ENCODE results near the gene ADK. TPM values are rescaled to one million over a fixed set of nuclear protein-coding genes. Genes with fewer than 3 reads are reported as not detected.
A peak's percentile ranks its signal among the peaks of the same experiment; 100 is the strongest.

Gene ADK
- total and polyA plus RNA-seq, 2 of the 13 experiments (the other 11 are each of a cell fraction or from before 2014, with no cell fraction given): 48.6 to 79.1 TPM

DNA sequence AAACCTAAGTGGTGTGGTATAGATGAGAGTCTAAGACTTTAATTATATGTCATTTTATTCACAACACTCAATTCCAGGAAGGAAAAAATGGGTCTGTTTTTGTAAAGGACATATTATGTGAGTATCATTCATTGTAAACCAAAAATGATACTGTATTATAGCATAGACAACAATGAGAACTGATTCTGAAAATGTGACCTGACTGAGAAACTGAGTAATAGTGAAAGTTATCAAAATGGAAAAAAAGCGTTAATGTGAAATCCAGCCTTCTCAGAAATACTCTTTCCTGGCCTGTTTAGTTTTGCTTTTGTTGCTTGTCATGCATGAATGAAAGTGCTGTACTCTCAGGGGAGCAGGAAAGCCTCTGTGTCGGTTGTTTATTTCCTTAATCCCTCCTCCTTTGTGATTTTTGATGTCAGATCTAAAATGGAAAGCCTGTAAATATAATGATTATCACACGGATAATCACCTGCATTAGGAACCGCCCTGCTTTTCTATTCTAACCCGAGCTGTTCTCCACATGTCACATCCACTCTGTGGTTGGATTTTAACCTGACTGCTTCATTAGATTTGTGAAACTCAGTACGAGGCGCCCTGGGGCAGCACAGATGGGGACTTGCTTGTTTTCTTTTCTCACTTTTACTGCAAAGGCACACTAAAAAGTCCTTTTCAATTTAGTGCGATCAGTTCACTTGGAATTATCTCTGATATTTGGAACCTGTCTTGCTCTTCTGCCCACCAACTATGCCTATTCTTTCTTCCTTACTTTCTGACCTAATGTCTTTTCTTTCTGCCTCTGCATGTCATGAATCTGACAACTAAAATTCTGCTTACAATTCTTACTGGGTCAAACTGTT is 434.4 kb downstream of the ADK start:
- no peak overlapping the region for H2AFZ ChIP-seq (ENCODE audit: low read length)
- DNase-seq (ENCODE audit: low spot score): no peak
- POLR2A ChIA-PET: no interaction called here

More for the DNA sequence above, 434.4 kb downstream of the ADK start:
- H3K4me1 ChIP-seq (ENCODE audit: insufficient read depth, low read length): peaks cover 25% of the 10 kb centered on the region
- no peak overlapping the region for H3K4me2 ChIP-seq (ENCODE audit: low read depth, low read length)
- CTCF ChIA-PET (ENCODE audit: low intra/inter-chr PET ratio, low total read pairs): no interaction called here
- no TSS peak for BruUV-seq (replicated peaks)
- no peak for TF ChIP-seq ZNF589 (CRISPR knock-in tag; conservative IDR thresholded peaks at IDR 0.05)
- TF ChIP-seq ZNF616 (CRISPR knock-in tag; IDR thresholded peaks at IDR 0.05; ENCODE audit: low read depth): no peak
- TF ChIP-seq ZSCAN21 (CRISPR knock-in tag; IDR thresholded peaks at IDR 0.05; ENCODE audit: borderline replicate concordance): no peak
- no peak for TF ChIP-seq POLR2G (IDR thresholded peaks at IDR 0.05; ENCODE audit: low read depth, low read length)
- TF ChIP-seq AFF4 (CRISPR knock-in tag; IDR thresholded peaks at IDR 0.05): no peak
- TF ChIP-seq ARID2 (CRISPR knock-in tag; IDR thresholded peaks at IDR 0.05; ENCODE audit: borderline replicate concordance): no peak
- TF ChIP-seq, protein P1, sequence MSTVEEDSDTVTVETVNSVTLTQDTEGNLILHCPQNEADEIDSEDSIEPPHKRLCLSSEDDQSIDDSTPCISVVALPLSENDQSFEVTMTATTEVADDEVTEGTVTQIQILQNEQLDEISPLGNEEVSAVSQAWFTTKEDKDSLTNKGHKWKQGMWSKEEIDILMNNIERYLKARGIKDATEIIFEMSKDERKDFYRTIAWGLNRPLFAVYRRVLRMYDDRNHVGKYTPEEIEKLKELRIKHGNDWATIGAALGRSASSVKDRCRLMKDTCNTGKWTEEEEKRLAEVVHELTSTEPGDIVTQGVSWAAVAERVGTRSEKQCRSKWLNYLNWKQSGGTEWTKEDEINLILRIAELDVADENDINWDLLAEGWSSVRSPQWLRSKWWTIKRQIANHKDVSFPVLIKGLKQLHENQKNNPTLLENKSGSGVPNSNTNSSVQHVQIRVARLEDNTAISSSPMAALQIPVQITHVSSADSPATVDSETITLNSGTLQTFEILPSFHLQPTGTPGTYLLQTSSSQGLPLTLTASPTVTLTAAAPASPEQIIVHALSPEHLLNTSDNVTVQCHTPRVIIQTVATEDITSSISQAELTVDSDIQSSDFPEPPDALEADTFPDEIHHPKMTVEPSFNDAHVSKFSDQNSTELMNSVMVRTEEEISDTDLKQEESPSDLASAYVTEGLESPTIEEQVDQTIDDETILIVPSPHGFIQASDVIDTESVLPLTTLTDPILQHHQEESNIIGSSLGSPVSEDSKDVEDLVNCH (CRISPR knock-in tag; IDR thresholded peaks at IDR 0.05): no peak
- WGBS (ENCODE audit: low lambda C conversion rate): 84% methylated on average over 8 of the region's 8 CpGs
- H3K27ac ChIP-seq (ENCODE audit: extremely low read length, insufficient read depth, low read length): peak overlapping the region; percentile 8
- H3K9me3 ChIP-seq (ENCODE audit: low read length): no peaks in the 10 kb centered on the region
- in situ Hi-C loops (cut with HindIII; ENCODE audit: extremely low pct_ligation_motif_present, low pct_unique_long_range_greater_than_20kb) (no loop called here), intact Hi-C loops (cut with micrococcal nuclease; ENCODE audit: unreplicated experiment) (no loop called here)
- FAIRE-seq (no peak), ATAC-seq (no peak; the same call in 2 of the 3 replicates)
- no peak overlapping the region for H3K4me3 ChIP-seq (replicated peaks in 1 of 3; ENCODE audit: insufficient read depth in 1 of 3, low read depth in 2 of 3, low read length in 3 of 3)
- peaks cover 2 to 4% of the 10 kb centered on the region in 2 experiments; a peak in 1 of 5 replicates for H3K36me3 ChIP-seq (replicated peaks in 1 of 2; ENCODE audit: control insufficient read depth in 1 of 2, insufficient read depth in 2 of 2, low read length in 2 of 2)
- no peak overlapping the region for H3K9ac ChIP-seq (ENCODE audit: insufficient read depth, low read depth, low read length)
- H3K27me3 ChIP-seq (ENCODE audit: control insufficient read depth in 1 of 2, insufficient read depth in 2 of 2, low read length in 2 of 2): no peaks in the 10 kb centered on the region
- H4K20me1 ChIP-seq (ENCODE audit: insufficient read depth, low read length): no peaks in the 10 kb centered on the region
- no peaks in the 10 kb centered on the region for H3K79me2 ChIP-seq (ENCODE audit: insufficient read depth, low read length)
